ENCODE measurements around the gene TMEM232.

DNA sequence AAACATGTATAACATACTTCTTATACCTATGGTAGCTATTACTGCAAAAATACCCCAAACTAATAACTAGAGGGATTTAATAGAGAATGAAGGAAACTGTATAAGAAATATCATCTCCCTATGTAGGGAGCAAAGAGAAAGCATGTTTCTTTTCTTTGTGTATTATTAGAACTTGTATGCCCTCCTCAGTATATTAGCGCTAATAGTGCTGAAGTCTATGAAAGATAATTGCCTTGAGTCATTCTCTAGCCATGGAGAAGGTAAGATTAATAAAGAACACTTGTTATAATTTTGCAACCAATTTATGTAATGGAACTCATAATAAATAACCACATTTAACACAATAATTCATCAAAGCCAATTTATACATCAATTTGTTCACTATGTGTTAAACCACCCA lies 329.2 kb downstream of the TMEM232 start:
- TF ChIP-seq CTCF (IDR thresholded peaks at IDR 0.05) (no peak), POLR2A (IDR thresholded peaks at IDR 0.05; ENCODE audit: low read depth) (no peak)
